Keratinocyte (primary cell): ENCODE data around the gene IFT88. TPM values are rescaled to one million over a fixed set of nuclear protein-coding genes. Genes with fewer than 3 reads are reported as not detected.

Experiments
- DNase-seq: peaks from one replicate; pipeline ENCODE4 v3.0.0-alpha.2; 2011; ENCODE audit warnings: low read depth, missing footprints, low spot score
- FAIRE-seq: peaks from 2 replicates; lab custom pipeline; 2011; peaks lifted over from hg19 to GRCh38; lab: Jason Lieb, UNC
- H2AFZ ChIP-seq: 2 replicates; pipeline ENCODE4 v1.6.0; 2012; ENCODE audit warnings: low read length, control low read depth, inconsistent platforms; ENCODE audit not compliant: control insufficient read depth
- H3K27ac ChIP-seq: 2 replicates; pipeline ENCODE4 v1.5.1; 2011; ENCODE audit warnings: low read length; ENCODE audit not compliant: control insufficient read depth, insufficient read depth
- H3K27me3 ChIP-seq: 3 replicates; pipeline ENCODE4 v1.6.0; 2011; ENCODE audit warnings: low read length; ENCODE audit not compliant: control insufficient read depth, insufficient read depth; ENCODE audit errors: extremely low read depth
- H3K36me3 ChIP-seq, 2 experiments: 2 replicates in 1 of 2; 3 replicates in 1 of 2; pipeline ENCODE4 v1.5.1; 2011; ENCODE audit warnings: low read length in 2 of 2, mild to moderate bottlenecking in 1 of 2; ENCODE audit not compliant: control insufficient read depth in 2 of 2, insufficient read depth in 2 of 2; ENCODE audit errors: extremely low read depth in 1 of 2
- H3K4me1 ChIP-seq: 3 replicates; pipeline ENCODE4 v1.5.1; 2011; ENCODE audit warnings: low read length; ENCODE audit not compliant: control insufficient read depth, insufficient read depth; ENCODE audit errors: extremely low read depth
- H3K4me2 ChIP-seq: 3 replicates; pipeline ENCODE4 v1.6.0; 2011; ENCODE audit warnings: low read depth, low read length; ENCODE audit not compliant: control insufficient read depth, insufficient read depth; ENCODE audit errors: extremely low read depth
- H3K4me3 ChIP-seq, 3 experiments: fragments of 200-600 bp in 1 of 3; sonication (generic) in 1 of 3; 2 replicates in 2 of 3; 3 replicates in 1 of 3; pipeline ENCODE4 v1.5.1; 2011 to 2016; ENCODE audit warnings: low read length in 3 of 3, mild to moderate bottlenecking in 3 of 3, control low read depth in 2 of 3, inconsistent platforms in 1 of 3, low read depth in 1 of 3, mixed read lengths in 1 of 3, mixed run types in 1 of 3, moderate library complexity in 1 of 3; ENCODE audit not compliant: control insufficient read depth in 2 of 3, insufficient read depth in 2 of 3; ENCODE audit errors: extremely low read depth in 1 of 3
- H3K79me2 ChIP-seq: 2 replicates; pipeline ENCODE4 v1.6.0; 2012; ENCODE audit warnings: low read length; ENCODE audit not compliant: control insufficient read depth, insufficient read depth
- H3K9ac ChIP-seq: 3 replicates; pipeline ENCODE4 v1.6.0; 2011; ENCODE audit warnings: low read length; ENCODE audit not compliant: control insufficient read depth, insufficient read depth; ENCODE audit errors: extremely low read depth
- H3K9me1 ChIP-seq: 3 replicates; pipeline ENCODE4 v1.6.0; 2011; ENCODE audit warnings: low read length; ENCODE audit not compliant: control insufficient read depth, insufficient read depth; ENCODE audit errors: extremely low read depth
- H3K9me3 ChIP-seq: 2 replicates; pipeline ENCODE4 v1.5.1; 2012; ENCODE audit warnings: low read depth, low read length; ENCODE audit not compliant: control insufficient read depth
- H4K20me1 ChIP-seq: 3 replicates; pipeline ENCODE4 v1.6.0; 2011; ENCODE audit warnings: low read length; ENCODE audit not compliant: control insufficient read depth, insufficient read depth; ENCODE audit errors: extremely low read depth
- EZH2 ChIP-seq: IDR thresholded peaks from one replicate; pipeline ENCODE4 v1.6.1; 2012; ENCODE audit warnings: inconsistent platforms, mild to moderate bottlenecking, low read length, moderate library complexity
- dilution Hi-C: fragments of 300-500 bp; cut with MboI; formaldehyde crosslinking; loops from one replicate; pipeline ENCODE4 v1.7.0; 2020; ENCODE audit warnings: low sequenced_read_pairs; ENCODE audit not compliant: extremely low pct_ligation_motif_present
- polyA plus RNA-seq, 5 experiments: library from polyadenylated mRNA; depleted of rRNA in 3 of 5; stranded (reverse) in 3 of 5; stranded (forward) in 1 of 5; unstranded in 1 of 5; fragments of >200 nt; gene quantifications; 1 replicate in 1 of 5; 2 replicates in 3 of 5; 3 replicates in 1 of 5; pipeline versions ENCODE4 v1.2.1 to v1.2.3, GENCODE V29; 2011 to 2012; ENCODE audit warnings: missing spikeins in 2 of 5, low read depth in 1 of 5, low replicate concordance in 1 of 5
- TF ChIP-seq, protein P1 (sequence below), 3 experiments: IDR thresholded peaks in 1 of 3; conservative IDR thresholded peaks in 1 of 3; optimal IDR thresholded peaks in 1 of 3; 2 replicates in 2 of 3; 3 replicates in 1 of 3; pipeline versions ENCODE3 to v1.5.1; 2011; ENCODE audit warnings: low read length in 3 of 3, mild to moderate bottlenecking in 3 of 3, moderate library complexity in 2 of 3, control low read depth in 1 of 3, inconsistent platforms in 1 of 3; ENCODE audit not compliant: insufficient read depth in 2 of 3; ENCODE audit errors: extremely low read depth in 1 of 3

Gene IFT88
- polyA plus RNA-seq, 1 donor (not counting 4 experiments of a cell fraction or from before 2014, with no cell fraction given) = 9.5 TPM

- Histone ChIP-seq H3K4me3 (no peak overlapping the region), H3K27me3 (no peaks in the 10 kb centered on the region), H3K36me3 (peaks cover 0 to 5% of the 10 kb centered on the region in 2 experiments), H3K79me2 (no peaks in the 10 kb centered on the region), H3K27ac (no peak overlapping the region), H3K9me3 (no peaks in the 10 kb centered on the region), H4K20me1 (no peaks in the 10 kb centered on the region), H3K9ac (no peak overlapping the region), H3K4me2 (no peak overlapping the region), H3K9me1 (no peaks in the 10 kb centered on the region), H3K4me1 (no peaks in the 10 kb centered on the region), H2AFZ (no peak overlapping the region)
- TF ChIP-seq, protein P1, sequence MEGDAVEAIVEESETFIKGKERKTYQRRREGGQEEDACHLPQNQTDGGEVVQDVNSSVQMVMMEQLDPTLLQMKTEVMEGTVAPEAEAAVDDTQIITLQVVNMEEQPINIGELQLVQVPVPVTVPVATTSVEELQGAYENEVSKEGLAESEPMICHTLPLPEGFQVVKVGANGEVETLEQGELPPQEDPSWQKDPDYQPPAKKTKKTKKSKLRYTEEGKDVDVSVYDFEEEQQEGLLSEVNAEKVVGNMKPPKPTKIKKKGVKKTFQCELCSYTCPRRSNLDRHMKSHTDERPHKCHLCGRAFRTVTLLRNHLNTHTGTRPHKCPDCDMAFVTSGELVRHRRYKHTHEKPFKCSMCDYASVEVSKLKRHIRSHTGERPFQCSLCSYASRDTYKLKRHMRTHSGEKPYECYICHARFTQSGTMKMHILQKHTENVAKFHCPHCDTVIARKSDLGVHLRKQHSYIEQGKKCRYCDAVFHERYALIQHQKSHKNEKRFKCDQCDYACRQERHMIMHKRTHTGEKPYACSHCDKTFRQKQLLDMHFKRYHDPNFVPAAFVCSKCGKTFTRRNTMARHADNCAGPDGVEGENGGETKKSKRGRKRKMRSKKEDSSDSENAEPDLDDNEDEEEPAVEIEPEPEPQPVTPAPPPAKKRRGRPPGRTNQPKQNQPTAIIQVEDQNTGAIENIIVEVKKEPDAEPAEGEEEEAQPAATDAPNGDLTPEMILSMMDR (optimal IDR thresholded peaks at IDR 0.05 in 1 of 3, IDR thresholded peaks at IDR 0.05 in 1 of 3, conservative IDR thresholded peaks at IDR 0.05 in 1 of 3; ENCODE audit: extremely low read depth in 1 of 3, insufficient read depth in 2 of 3, low read length in 3 of 3) = no peak
- TF ChIP-seq EZH2 = no peak
- dilution Hi-C loops = no loop called here
- no peak for DNase-seq
- FAIRE-seq = no peak
Observed at GRCh38 chr13:20607015-20607414, 40.1 kb downstream of the IFT88 start.

GRCh38 chr13:20608438-20609020, 41.6 kb downstream of the IFT88 start:
- dilution Hi-C loops = no loop called here
- peaks cover 0 to 5% of the 10 kb centered on the region in 2 experiments for H3K36me3 ChIP-seq
- H3K4me3 ChIP-seq = no peak overlapping the region
- no peak overlapping the region for H3K9ac ChIP-seq
- FAIRE-seq (no peak), DNase-seq (no peak)
- no peaks in the 10 kb centered on the region for H3K9me3 ChIP-seq
- no peaks in the 10 kb centered on the region for H3K4me1 ChIP-seq
- H2AFZ ChIP-seq = no peak overlapping the region
- no peaks in the 10 kb centered on the region for H3K27me3 ChIP-seq
- H3K9me1 ChIP-seq = no peaks in the 10 kb centered on the region
- no peak for TF ChIP-seq EZH2
- TF ChIP-seq, protein P1 (optimal IDR thresholded peaks at IDR 0.05 in 1 of 3, IDR thresholded peaks at IDR 0.05 in 1 of 3, conservative IDR thresholded peaks at IDR 0.05 in 1 of 3; ENCODE audit: extremely low read depth in 1 of 3, insufficient read depth in 2 of 3, low read length in 3 of 3) = no peak
- H3K4me2 ChIP-seq = no peak overlapping the region
- H4K20me1 ChIP-seq = no peaks in the 10 kb centered on the region
- no peaks in the 10 kb centered on the region for H3K79me2 ChIP-seq
- no peak overlapping the region for H3K27ac ChIP-seq
